Nephron (organoid): Measurements from ENCODE around the gene TNS3.

ENCODE experiments used
- H3K27ac Mint-ChIP-seq, 3 experiments: 2 replicates each; pipeline ENCODE4 v1.8.0; 2020; ENCODE audit warnings: mixed read lengths in 3 of 3, mild to moderate bottlenecking in 2 of 3, moderate library complexity in 1 of 3
- H3K27me3 Mint-ChIP-seq: 2 replicates; pipeline ENCODE4 v1.8.0; 2021; ENCODE audit warnings: low read depth, mild to moderate bottlenecking, moderate library complexity, mixed read lengths
- H3K36me3 Mint-ChIP-seq: 2 replicates; pipeline ENCODE4 v1.8.0; 2020; ENCODE audit warnings: low read depth, mixed read lengths
- H3K4me1 Mint-ChIP-seq: 2 replicates; pipeline ENCODE4 v1.8.0; 2020; ENCODE audit warnings: mixed read lengths
- H3K4me3 Mint-ChIP-seq, 3 experiments: 2 replicates each; pipeline ENCODE4 v1.8.0; 2020; ENCODE audit warnings: mild to moderate bottlenecking in 3 of 3, mixed read lengths in 3 of 3, moderate library complexity in 2 of 3
- H3K9me3 Mint-ChIP-seq: 2 replicates; pipeline ENCODE4 v1.8.0; 2020; ENCODE audit warnings: mixed read lengths
- TF ChIP-seq, protein P1 (sequence below), 3 experiments: fragments of 200-600 bp; sonication (generic); IDR thresholded peaks; one replicate each; pipeline ENCODE4 v1.5.0; 2021; ENCODE audit warnings: antibody characterized with exemption in 3 of 3; ENCODE audit not compliant: unreplicated experiment in 3 of 3

Gene TNS3

DNA sequence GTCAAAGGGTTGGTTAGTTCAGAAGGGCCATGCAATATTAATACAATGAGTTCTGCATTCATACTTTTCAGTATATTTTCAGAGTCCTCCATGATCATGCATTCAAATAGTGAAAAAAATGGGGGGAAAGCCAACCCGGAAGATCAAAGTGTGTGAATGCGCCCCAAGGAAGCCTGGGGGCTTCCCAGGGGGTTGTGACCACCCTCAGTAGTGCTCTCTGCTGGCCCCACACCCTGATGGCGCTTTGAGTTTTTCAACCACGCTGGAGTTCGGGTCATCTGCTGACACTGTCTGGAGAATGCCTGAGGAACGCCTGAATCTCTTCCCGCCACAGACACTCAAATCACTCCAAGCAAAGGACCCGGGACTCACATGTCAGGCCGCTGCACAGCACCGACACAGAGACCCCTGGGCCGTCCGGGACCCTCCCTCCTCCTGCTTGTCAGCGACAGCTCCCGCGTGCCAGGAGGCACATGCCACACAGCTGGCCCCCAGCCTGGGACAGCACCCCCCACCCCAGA lies 1.0 kb downstream of the TNS3 start:
- H3K27me3 Mint-ChIP-seq: peaks cover 14% of the 10 kb centered on the region
- peak overlapping the region; percentile 94 to 100 (median 98) for H3K27ac Mint-ChIP-seq
- H3K4me1 Mint-ChIP-seq: peaks cover 74% of the 10 kb centered on the region
- peak overlapping the region; percentile 98 to 99 (median 99) for H3K4me3 Mint-ChIP-seq
- TF ChIP-seq, protein P1, sequence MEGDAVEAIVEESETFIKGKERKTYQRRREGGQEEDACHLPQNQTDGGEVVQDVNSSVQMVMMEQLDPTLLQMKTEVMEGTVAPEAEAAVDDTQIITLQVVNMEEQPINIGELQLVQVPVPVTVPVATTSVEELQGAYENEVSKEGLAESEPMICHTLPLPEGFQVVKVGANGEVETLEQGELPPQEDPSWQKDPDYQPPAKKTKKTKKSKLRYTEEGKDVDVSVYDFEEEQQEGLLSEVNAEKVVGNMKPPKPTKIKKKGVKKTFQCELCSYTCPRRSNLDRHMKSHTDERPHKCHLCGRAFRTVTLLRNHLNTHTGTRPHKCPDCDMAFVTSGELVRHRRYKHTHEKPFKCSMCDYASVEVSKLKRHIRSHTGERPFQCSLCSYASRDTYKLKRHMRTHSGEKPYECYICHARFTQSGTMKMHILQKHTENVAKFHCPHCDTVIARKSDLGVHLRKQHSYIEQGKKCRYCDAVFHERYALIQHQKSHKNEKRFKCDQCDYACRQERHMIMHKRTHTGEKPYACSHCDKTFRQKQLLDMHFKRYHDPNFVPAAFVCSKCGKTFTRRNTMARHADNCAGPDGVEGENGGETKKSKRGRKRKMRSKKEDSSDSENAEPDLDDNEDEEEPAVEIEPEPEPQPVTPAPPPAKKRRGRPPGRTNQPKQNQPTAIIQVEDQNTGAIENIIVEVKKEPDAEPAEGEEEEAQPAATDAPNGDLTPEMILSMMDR (IDR thresholded peaks at IDR 0.05; ENCODE audit: unreplicated experiment in 3 of 3): peak in 1 of 3 experiments; percentile 11
- peaks cover 6% of the 10 kb centered on the region for H3K36me3 Mint-ChIP-seq
- H3K9me3 Mint-ChIP-seq: peaks cover 3% of the 10 kb centered on the region

DNA sequence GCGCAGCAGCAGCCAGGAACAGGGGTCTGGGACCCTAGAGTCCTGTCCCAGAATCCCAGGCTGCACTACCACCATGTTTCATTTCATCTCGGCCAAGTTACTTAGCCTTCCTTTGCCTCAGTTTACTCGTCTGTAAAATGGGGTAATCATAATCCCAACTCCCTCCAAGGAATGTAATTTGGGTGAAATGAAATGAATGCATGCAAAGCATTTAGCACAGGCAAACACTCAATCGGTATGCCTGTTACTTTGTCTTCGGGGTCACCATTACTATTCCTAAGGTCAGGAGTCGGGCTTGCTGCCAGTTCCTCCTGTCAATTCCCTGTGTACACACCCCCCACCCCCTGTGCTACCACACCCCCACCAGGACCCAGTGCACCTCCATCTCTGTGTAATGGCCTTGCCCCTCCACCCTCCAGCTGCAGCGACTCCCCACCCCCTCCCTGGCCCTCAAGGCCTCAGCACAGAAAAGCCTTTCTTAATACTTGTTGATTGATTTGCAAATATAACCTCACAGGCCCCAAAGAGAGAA lies 1.7 kb downstream of the TNS3 start:
- TF ChIP-seq, protein P1 (IDR thresholded peaks at IDR 0.05; ENCODE audit: unreplicated experiment in 3 of 3): no peak
- Mint-ChIP-seq H3K27ac (peak overlapping the region; percentile 94 to 100 (median 98)), H3K4me1 (peaks cover 79% of the 10 kb centered on the region), H3K4me3 (peak overlapping the region; percentile 98 to 99 (median 99)), H3K9me3 (peaks cover under 1% of the 10 kb centered on the region), H3K27me3 (peaks cover 14% of the 10 kb centered on the region), H3K36me3 (peaks cover 7% of the 10 kb centered on the region)

DNA sequence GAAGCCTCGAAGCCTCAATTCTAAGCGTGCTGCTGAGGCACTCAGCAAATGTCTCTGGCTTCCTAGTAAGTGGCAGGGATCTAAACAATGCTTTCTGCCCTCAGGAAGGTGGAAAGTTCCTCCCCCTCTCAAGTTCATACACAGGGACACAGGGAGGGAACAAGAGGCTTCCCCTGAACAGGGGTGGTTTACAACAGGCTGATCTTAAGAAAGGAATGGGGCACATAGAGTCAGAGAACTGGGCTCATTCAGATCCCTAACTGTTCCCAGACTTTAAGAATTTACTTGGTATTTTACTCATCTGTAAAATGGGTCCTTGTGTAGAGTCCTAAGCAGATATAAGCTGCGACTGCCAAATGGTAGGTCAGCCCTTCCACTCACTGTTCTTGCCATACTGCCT lies 2.5 kb downstream of the TNS3 start:
- peak overlapping the region; percentile 94 to 100 (median 98) for H3K27ac Mint-ChIP-seq
- H3K27me3 Mint-ChIP-seq: peaks cover 14% of the 10 kb centered on the region
- TF ChIP-seq, protein P1 (IDR thresholded peaks at IDR 0.05; ENCODE audit: unreplicated experiment in 3 of 3): no peak
- H3K4me3 Mint-ChIP-seq: peak overlapping the region; percentile 98 to 99 (median 99)
- H3K36me3 Mint-ChIP-seq: peaks cover 7% of the 10 kb centered on the region
- H3K4me1 Mint-ChIP-seq: peaks cover 82% of the 10 kb centered on the region
- H3K9me3 Mint-ChIP-seq: no peaks in the 10 kb centered on the region

DNA sequence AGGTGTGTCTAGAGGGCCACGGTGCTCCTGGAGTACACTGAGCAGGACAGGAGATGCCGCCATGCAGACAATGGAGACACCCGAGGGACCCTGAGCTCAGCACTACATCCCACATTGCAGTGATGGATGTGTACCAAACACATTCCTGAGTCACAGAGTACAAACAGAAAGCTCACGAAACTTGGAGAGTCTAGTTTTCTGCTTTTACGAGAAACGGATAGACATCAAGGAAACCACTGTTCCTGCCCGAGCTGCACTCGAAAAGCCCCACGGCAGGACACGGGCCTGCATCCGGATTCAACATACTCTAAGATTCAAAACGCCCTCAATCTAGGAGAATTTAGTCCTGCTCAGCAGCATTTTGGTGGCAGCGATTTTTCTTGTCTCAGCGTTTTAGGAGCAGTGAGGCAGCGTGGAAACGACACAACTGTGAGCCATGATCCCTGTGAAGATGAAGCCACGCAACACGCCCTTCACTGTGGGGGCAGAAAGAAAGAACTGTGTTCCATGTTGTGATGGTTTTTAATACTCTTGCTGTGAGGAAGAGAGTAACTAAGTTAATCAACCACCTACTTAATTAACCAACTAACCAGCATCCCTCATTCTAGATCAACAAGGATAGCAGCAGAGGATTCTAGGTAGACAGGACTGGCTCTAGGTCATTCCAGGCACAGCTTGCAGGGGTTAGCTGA lies 3.2 kb downstream of the TNS3 start:
- Mint-ChIP-seq H3K27me3 (peaks cover 14% of the 10 kb centered on the region), H3K4me1 (peaks cover 83% of the 10 kb centered on the region), H3K4me3 (peak overlapping the region; percentile 66 to 99 (median 83)), H3K36me3 (peaks cover 7% of the 10 kb centered on the region), H3K9me3 (no peaks in the 10 kb centered on the region), H3K27ac (peak overlapping the region; percentile 94 to 100 (median 98))
- TF ChIP-seq, protein P1 (IDR thresholded peaks at IDR 0.05; ENCODE audit: unreplicated experiment in 3 of 3): no peak

DNA sequence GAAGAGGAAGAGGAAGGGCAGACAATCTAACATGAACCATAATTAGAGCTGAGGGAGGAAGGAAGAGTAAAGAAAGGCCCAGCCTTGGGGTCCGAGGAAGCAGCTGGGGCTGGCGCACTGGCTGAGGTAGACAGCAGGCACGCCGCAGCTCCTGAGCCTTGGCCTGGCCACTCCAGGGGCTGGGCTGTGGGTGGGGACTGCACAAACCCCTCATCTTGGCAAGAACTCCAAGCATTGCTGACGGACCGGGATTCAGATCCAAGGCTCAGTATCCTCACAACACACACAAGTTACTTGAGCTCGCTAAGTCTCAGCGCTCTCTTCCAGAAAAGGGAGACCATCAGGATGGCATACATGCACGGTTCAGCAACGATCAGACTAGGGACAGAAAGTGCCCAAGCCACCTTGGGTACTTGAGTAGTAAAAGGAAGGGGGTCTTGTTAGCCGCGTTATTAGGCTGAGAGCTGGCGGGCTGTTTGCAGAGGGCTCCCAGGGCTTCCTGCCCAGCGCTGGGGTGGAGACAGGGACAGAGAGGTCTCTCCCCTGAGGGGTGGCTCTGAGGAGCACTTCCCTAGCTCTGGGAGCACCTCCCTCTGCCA lies 4.5 kb downstream of the TNS3 start:
- H3K36me3 Mint-ChIP-seq: peaks cover 11% of the 10 kb centered on the region

More for the DNA sequence above, 4.5 kb downstream of the TNS3 start:
- peak overlapping the region; percentile 20 to 32 (median 29) for H3K4me3 Mint-ChIP-seq
- peak overlapping the region; percentile 91 to 100 (median 96) for H3K27ac Mint-ChIP-seq
- TF ChIP-seq, protein P1 (IDR thresholded peaks at IDR 0.05; ENCODE audit: unreplicated experiment in 3 of 3): no peak
- no peaks in the 10 kb centered on the region for H3K9me3 Mint-ChIP-seq
- H3K27me3 Mint-ChIP-seq: peaks cover 6% of the 10 kb centered on the region
- H3K4me1 Mint-ChIP-seq: peaks cover 81% of the 10 kb centered on the region
